HG03521 (cell line): Measurements from ENCODE around the gene GREB1L.

Experiments
- ATAC-seq: cut with Tn5 transposase; IDR thresholded peaks from one replicate; pipeline ENCODE4 v1.9.1; 2021; ENCODE audit warnings: mild to moderate bottlenecking, moderate library complexity; ENCODE audit not compliant: unreplicated experiment

The GREB1L gene

GRCh38 chr18:21479721-21480120, 237.7 kb downstream of the GREB1L start:
- ATAC-seq, result no peak

- ATAC-seq, result no peak
Observed at GRCh38 chr18:21481739-21482138, 239.7 kb downstream of the GREB1L start.

GRCh38 chr18:21483051-21483450, 241.0 kb downstream of the GREB1L start:
- no peak for ATAC-seq

- ATAC-seq, result no peak
Observed at GRCh38 chr18:21484851-21485636, 243.0 kb downstream of the GREB1L start.

GRCh38 chr18:21486905-21487437, 244.9 kb downstream of the GREB1L start:
- no peak for ATAC-seq

GRCh38 chr18:21489119-21489750, 247.2 kb downstream of the GREB1L start:
- ATAC-seq, result no peak

- no peak for ATAC-seq
Observed at GRCh38 chr18:21489919-21490495, 248.0 kb downstream of the GREB1L start.

- no peak for ATAC-seq
Observed at GRCh38 chr18:21490748-21491147, 248.7 kb downstream of the GREB1L start.

GRCh38 chr18:21496277-21496835, 254.3 kb downstream of the GREB1L start:
- no peak for ATAC-seq

GRCh38 chr18:21499997-21500396, 258.0 kb downstream of the GREB1L start:
- no peak for ATAC-seq

GRCh38 chr18:21502661-21503060, 260.6 kb downstream of the GREB1L start:
- no peak for ATAC-seq

- no peak for ATAC-seq
Observed at GRCh38 chr18:21507913-21508701, 266.1 kb downstream of the GREB1L start.

- ATAC-seq, result no peak
Observed at GRCh38 chr18:21509062-21509461, 267.0 kb downstream of the GREB1L start.

- ATAC-seq, result no peak
Observed at GRCh38 chr18:21513292-21513691, 271.3 kb downstream of the GREB1L start.

GRCh38 chr18:21513741-21514140, 271.7 kb downstream of the GREB1L start:
- ATAC-seq, result no peak

- no peak for ATAC-seq
Observed at GRCh38 chr18:21522530-21522929, 280.5 kb downstream of the GREB1L start.

- ATAC-seq, result no peak
Observed at GRCh38 chr18:21525916-21526315, 283.9 kb downstream of the GREB1L start.

- no peak for ATAC-seq
Observed at GRCh38 chr18:21526463-21526862, 284.4 kb downstream of the GREB1L start.

GRCh38 chr18:21534327-21534726, 292.3 kb downstream of the GREB1L start:
- no peak for ATAC-seq

GRCh38 chr18:21538230-21538629, 296.2 kb downstream of the GREB1L start:
- no peak for ATAC-seq

- no peak for ATAC-seq
Observed at GRCh38 chr18:21546423-21546822, 304.4 kb downstream of the GREB1L start.
